Measurements from ENCODE around the gene TRIM44.

- TF ChIP-seq CTCF (IDR thresholded peaks at IDR 0.05), result no peak
- no peak for TF ChIP-seq POLR2A (IDR thresholded peaks at IDR 0.05)
These were observed 18.7 kb downstream of the TRIM44 start for GRCh38 chr11:35681163-35681767.
